Measurements from ENCODE around the gene ZNF692. TPM values are rescaled to one million over a fixed set of nuclear protein-coding genes. Genes with fewer than 3 reads are reported as not detected.

The ZNF692 gene
- total and polyA plus RNA-seq, 2 of the 13 experiments (the other 11 are each of a cell fraction or from before 2014, with no cell fraction given) = 27.3 to 45.8 TPM

- TF ChIP-seq FOXP4 (CRISPR knock-in tag; IDR thresholded peaks at IDR 0.05) = no peak; the same call in 1 of the 2 replicates
- TF ChIP-seq HMGA1 (CRISPR knock-in tag; conservative IDR thresholded peaks at IDR 0.05) = no peak
- TF ChIP-seq ZNF256 (CRISPR knock-in tag; conservative IDR thresholded peaks at IDR 0.05) = 0 out of 2 replicates have a peak, but pooled peaks have one; percentile 10
- no peak for TF ChIP-seq MED13 (CRISPR knock-in tag; IDR thresholded peaks at IDR 0.05)
- TF ChIP-seq CTCF (CRISPR knock-in tag; IDR thresholded peaks at IDR 0.05) = 0 out of 2 replicates have a peak, but pooled peaks have one; percentile 9
- peak; percentile 41 for TF ChIP-seq GABPA (IDR thresholded peaks at IDR 0.05; ENCODE audit: low read depth, low read length)
- TF ChIP-seq GABPA (CRISPR knock-in tag; IDR thresholded peaks at IDR 0.05; ENCODE audit: low read depth) = peak; percentile 63; the same call in 1 of the 2 replicates
- no peak for TF ChIP-seq SMC3 (IDR thresholded peaks at IDR 0.05; ENCODE audit: low read length)
- TF ChIP-seq ZFP36L2 (CRISPR knock-in tag; IDR thresholded peaks at IDR 0.05) = no peak
- TF ChIP-seq REL (CRISPR knock-in tag; conservative IDR thresholded peaks at IDR 0.05) = no peak
- TF ChIP-seq HBP1 (CRISPR knock-in tag; IDR thresholded peaks at IDR 0.05; ENCODE audit: low read depth) = no peak
- peak; percentile 3; the same call in 1 of the 2 replicates for TF ChIP-seq UBTF (CRISPR knock-in tag; IDR thresholded peaks at IDR 0.05)
- no peak for TF ChIP-seq ZBTB43 (CRISPR knock-in tag; conservative IDR thresholded peaks at IDR 0.05)
- TF ChIP-seq MZF1 (CRISPR knock-in tag; IDR thresholded peaks at IDR 0.05; ENCODE audit: borderline replicate concordance) = no peak
- 0 out of 2 replicates have a peak, but pooled peaks have one; percentile 5 for TF ChIP-seq SAFB2 (CRISPR knock-in tag; IDR thresholded peaks at IDR 0.05; ENCODE audit: borderline replicate concordance, low read depth)
- TF ChIP-seq BCLAF1 (IDR thresholded peaks at IDR 0.05) = no peak
- no peak for TF ChIP-seq SP140L (CRISPR knock-in tag; IDR thresholded peaks at IDR 0.05; ENCODE audit: borderline replicate concordance)
- TF ChIP-seq RFX5 (IDR thresholded peaks at IDR 0.05; ENCODE audit: low read depth, low read length) = peak; percentile 98
Observed at GRCh38 chr1:248837781-248838356, 21.0 kb downstream of the ZNF692 start, which contains the start of gene ZNF672 (continued).

All from HepG2 (cell line).